Ishikawa (cell line): ENCODE results near the gene RRH.
A peak's percentile ranks its signal among the peaks of the same experiment; 100 is the strongest.

Source experiments
- CEBPB ChIP-seq: IDR thresholded peaks from 2 replicates; pipeline ENCODE4 v1.6.1; 2012
- CREB1 ChIP-seq: IDR thresholded peaks from 2 replicates; pipeline ENCODE4 v1.6.1; 2012; ENCODE audit warnings: low read depth
- EGR1 ChIP-seq: IDR thresholded peaks from 2 replicates; pipeline ENCODE4 v1.6.1; 2012
- EP300 ChIP-seq: IDR thresholded peaks from 2 replicates; pipeline ENCODE4 v1.6.1; 2012; ENCODE audit warnings: borderline replicate concordance
- FOXM1 ChIP-seq: IDR thresholded peaks from 2 replicates; pipeline ENCODE4 v1.6.1; 2012; ENCODE audit warnings: low read depth, borderline replicate concordance
- NFIC ChIP-seq: IDR thresholded peaks from 2 replicates; pipeline ENCODE4 v1.6.1; 2012
- RAD21 ChIP-seq: IDR thresholded peaks from 2 replicates; pipeline ENCODE4 v1.6.1; 2012; ENCODE audit warnings: low read depth
- TAF1 ChIP-seq: IDR thresholded peaks from 2 replicates; pipeline ENCODE4 v1.6.1; 2012; ENCODE audit warnings: low read depth, mild to moderate bottlenecking
- TCF12 ChIP-seq: IDR thresholded peaks from 2 replicates; pipeline ENCODE4 v1.6.1; 2012; ENCODE audit warnings: low read depth
- TEAD4 ChIP-seq: IDR thresholded peaks from 2 replicates; pipeline ENCODE4 v1.6.1; 2012
- YY1 ChIP-seq: IDR thresholded peaks from 2 replicates; pipeline ENCODE4 v1.6.1; 2012; ENCODE audit warnings: low read depth
- ZBTB7A ChIP-seq: IDR thresholded peaks from 2 replicates; pipeline ENCODE4 v1.6.1; 2012; ENCODE audit warnings: low read depth
- TF ChIP-seq, protein P1 (sequence below): IDR thresholded peaks from 2 replicates; pipeline ENCODE4 v1.6.1; 2012
- TF ChIP-seq, protein P2 (sequence below): IDR thresholded peaks from 2 replicates; pipeline ENCODE4 v1.6.1; 2012; ENCODE audit warnings: low read depth, mild to moderate bottlenecking
- TF ChIP-seq, protein P3 (sequence below): IDR thresholded peaks from 2 replicates; pipeline ENCODE4 v1.6.1; 2012

RRH gene

DNA sequence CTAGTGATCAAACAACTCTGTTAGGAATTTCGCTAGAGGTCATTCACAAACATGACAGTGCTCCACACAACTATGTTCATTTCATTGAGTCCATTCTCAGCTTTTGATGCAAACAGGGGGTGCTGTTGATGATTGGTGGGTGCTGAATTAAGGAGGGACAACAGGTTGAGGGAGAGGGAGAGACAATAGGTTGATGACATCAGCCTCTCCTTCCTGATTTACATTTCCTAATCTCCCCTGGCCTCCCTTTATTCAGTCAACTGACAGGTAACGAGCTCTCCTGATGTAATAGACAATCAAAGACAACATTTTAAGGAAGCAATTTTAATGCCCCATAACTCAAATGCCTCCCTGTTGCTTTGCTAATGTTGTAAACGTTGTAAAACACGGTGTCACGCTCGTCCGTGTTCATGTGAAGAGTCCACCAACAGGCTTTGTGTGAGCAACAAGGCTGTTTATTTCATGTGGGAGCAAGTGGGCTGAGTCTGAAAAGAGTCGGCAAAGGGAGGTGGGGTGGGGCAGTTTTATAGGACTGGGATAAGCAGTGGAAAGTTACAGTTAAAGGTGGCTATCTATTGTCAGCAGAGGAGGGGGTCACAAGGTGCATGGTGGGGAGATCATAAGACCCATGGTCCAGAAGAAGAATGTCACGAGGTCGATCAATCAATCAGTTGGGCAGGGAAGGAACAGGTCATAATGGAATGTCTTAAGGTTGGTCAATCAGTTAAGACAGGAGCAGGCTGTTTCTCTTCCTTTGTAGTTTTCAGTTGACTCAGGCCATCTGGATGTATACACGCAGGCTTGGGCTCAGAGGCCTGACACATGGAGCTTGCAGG lies 17.0 kb upstream of the RRH start:
- TF ChIP-seq YY1, result no peak
- TF ChIP-seq RAD21, result no peak
- no peak for TF ChIP-seq EGR1

DNA sequence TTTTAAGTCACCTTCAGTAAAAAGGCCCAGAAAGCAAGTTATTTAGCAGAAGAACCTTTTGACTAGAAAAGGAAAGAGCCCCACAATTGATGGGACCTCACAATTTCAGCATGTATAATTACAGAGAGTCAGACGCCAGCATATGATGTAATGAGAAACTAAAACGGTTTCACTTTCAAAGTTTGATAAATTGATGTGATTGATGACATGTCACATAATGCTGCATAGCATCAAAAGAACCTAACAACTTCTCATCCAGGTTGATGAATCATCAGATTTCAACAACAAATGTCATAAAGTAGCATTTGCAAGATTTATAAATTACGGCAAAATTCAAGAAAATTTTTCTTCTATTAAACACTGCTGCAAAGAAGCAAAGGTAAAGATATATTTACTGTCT lies 16.1 kb upstream of the RRH start:
- TF ChIP-seq TEAD4 (no peak), ZBTB7A (no peak), YY1 (no peak), EGR1 (no peak), CREB1 (no peak), NFIC (no peak), TCF12 (no peak), RAD21 (no peak), EP300 (no peak), CEBPB (no peak), FOXM1 (no peak)
- TF ChIP-seq, protein P1, sequence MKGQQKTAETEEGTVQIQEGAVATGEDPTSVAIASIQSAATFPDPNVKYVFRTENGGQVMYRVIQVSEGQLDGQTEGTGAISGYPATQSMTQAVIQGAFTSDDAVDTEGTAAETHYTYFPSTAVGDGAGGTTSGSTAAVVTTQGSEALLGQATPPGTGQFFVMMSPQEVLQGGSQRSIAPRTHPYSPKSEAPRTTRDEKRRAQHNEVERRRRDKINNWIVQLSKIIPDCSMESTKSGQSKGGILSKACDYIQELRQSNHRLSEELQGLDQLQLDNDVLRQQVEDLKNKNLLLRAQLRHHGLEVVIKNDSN, result no peak
- TF ChIP-seq, protein P2, sequence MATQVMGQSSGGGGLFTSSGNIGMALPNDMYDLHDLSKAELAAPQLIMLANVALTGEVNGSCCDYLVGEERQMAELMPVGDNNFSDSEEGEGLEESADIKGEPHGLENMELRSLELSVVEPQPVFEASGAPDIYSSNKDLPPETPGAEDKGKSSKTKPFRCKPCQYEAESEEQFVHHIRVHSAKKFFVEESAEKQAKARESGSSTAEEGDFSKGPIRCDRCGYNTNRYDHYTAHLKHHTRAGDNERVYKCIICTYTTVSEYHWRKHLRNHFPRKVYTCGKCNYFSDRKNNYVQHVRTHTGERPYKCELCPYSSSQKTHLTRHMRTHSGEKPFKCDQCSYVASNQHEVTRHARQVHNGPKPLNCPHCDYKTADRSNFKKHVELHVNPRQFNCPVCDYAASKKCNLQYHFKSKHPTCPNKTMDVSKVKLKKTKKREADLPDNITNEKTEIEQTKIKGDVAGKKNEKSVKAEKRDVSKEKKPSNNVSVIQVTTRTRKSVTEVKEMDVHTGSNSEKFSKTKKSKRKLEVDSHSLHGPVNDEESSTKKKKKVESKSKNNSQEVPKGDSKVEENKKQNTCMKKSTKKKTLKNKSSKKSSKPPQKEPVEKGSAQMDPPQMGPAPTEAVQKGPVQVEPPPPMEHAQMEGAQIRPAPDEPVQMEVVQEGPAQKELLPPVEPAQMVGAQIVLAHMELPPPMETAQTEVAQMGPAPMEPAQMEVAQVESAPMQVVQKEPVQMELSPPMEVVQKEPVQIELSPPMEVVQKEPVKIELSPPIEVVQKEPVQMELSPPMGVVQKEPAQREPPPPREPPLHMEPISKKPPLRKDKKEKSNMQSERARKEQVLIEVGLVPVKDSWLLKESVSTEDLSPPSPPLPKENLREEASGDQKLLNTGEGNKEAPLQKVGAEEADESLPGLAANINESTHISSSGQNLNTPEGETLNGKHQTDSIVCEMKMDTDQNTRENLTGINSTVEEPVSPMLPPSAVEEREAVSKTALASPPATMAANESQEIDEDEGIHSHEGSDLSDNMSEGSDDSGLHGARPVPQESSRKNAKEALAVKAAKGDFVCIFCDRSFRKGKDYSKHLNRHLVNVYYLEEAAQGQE, result no peak

DNA sequence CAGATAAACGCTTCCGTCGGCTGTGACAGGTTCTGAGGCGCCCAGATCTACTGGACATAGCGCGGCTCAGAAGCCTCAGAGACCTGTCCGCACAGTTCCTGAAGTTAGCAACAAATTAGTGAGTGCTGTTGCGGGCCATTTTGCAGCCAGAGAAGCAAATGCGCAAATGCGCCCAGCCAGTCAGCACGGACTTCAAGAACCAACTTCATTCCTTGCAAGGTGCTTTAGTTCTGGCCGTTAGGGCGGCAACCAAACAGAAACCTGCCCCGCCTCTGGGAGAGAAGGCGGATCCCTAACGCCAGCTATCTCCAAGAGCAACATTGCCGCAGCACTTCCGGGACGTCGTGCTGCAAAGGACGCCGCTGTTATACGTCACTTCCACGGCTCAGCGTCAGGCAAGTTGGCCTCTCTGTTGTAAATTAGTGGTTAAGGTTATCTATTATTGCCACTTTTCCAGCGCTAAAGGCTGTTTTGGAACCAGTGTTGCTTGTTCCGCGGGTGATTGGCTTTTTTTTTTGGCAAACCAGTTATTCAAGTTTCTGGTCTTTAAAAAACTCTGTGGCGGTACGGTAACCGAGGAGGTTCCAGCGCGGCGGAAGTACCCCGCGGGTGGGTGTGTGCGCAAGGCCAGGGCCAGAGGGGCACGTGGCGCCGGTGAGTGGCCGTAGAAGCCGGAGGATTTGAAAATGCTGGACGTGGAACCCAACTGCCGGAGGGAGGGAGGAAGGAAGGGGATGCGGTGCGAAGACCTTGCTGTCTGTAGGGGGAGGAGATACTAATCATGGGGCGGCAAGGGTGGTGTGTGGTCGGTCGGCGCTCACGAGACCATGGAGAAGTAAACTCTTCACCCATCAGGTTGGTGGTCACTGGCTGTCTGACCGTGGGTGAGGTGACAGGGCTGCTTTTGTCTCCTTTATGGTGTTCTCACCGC lies 12.4 kb upstream of the RRH start, which contains the start of gene GAR1:
TSS of gene GAR1 (plus strand) at position 612 of the 931 bp plus-strand sequence. CDS start 403 bp downstream, outside the sequence.
- peak; percentile 46; the same call in 1 of the 2 replicates for TF ChIP-seq NFIC
- TF ChIP-seq, protein P1, result peak; percentile 85
- peak; percentile 66 for TF ChIP-seq TCF12
- TF ChIP-seq TAF1, result peak; percentile 72
- 0 out of 2 replicates have a peak, but pooled peaks have one; percentile 24 for TF ChIP-seq EP300
- TF ChIP-seq, protein P3, sequence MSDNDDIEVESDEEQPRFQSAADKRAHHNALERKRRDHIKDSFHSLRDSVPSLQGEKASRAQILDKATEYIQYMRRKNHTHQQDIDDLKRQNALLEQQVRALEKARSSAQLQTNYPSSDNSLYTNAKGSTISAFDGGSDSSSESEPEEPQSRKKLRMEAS, result peak; percentile 98
- TF ChIP-seq EGR1, result no peak
- no peak; the same call in 1 of the 2 replicates for TF ChIP-seq CEBPB
- peak; percentile 81 for TF ChIP-seq ZBTB7A
- peak; percentile 80; the same call in 1 of the 2 replicates for TF ChIP-seq FOXM1
- TF ChIP-seq CREB1, result peak; percentile 95
- TF ChIP-seq, protein P2, result no peak

DNA sequence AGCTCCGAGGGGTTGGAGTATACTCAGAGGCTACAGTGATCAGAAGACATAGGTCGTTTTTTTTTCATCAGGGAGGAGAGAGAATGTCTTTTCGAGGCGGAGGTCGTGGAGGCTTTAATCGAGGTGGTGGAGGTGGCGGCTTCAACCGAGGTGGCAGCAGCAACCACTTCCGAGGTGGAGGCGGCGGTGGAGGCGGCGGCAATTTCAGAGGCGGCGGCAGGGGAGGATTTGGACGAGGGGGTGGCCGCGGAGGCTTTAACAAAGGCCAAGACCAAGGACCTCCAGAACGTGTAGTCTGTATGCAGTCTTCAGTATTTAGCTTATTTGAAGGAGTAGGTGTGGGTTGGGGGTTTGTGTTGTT lies 11.7 kb upstream of the RRH start:
- no peak for TF ChIP-seq EGR1
- TF ChIP-seq TAF1, result no peak
- TF ChIP-seq, protein P2, result no peak
- TF ChIP-seq, protein P3, result no peak
- TF ChIP-seq FOXM1, result no peak
- TF ChIP-seq ZBTB7A, result no peak
- no peak for TF ChIP-seq TCF12
